HCT116 (cell line): ENCODE results near the gene CORO2B. TPM values are rescaled to one million over a fixed set of nuclear protein-coding genes. Genes with fewer than 3 reads are reported as not detected.

Experiments
- ATAC-seq: fragments of 200-7000 bp; cut with Tn5 transposase; 2 replicates; pipeline ENCODE4 v1.9.1; 2020; ENCODE audit warnings: mild to moderate bottlenecking, moderate library complexity
- BruUV-seq: library from RNA; stranded (reverse); fragments of 400-500 nt; replicated peaks from 2 replicates; lab custom pipeline; 2021; lab: Mats Ljungman, UMichigan
- CTCF ChIA-PET: fragments of 300-600 bp; sonication (Branson Sonifier 250); formaldehyde crosslinking; loops from one replicate; lab custom pipeline; 2021; ENCODE audit warnings: antibody characterized with exemption; lab: Charles Lee
- POLR2A ChIA-PET: fragments of 300-600, 350-600 bp; sonication (Branson Sonifier 250); formaldehyde crosslinking; loops from one replicate; lab custom pipeline; 2021; ENCODE audit warnings: antibody characterized with exemption; lab: Charles Lee
- RAD21 ChIA-PET, 2 experiments: fragments of 300-600 bp; sonication (Branson Sonifier 250); formaldehyde crosslinking; loops; one replicate each; lab custom pipeline; 2023; ENCODE audit warnings: low total read pairs in 2 of 2; ENCODE audit not compliant: uncharacterized antibody in 2 of 2, unreplicated experiment in 2 of 2, low non-redundant PET in 1 of 2; lab: Charles Lee
- DNase-seq: peaks from one replicate; pipeline ENCODE4 v3.0.0-alpha.2; 2010; ENCODE audit warnings: low read depth, low spot score
- H2AFZ ChIP-seq: fragments of 200-600 bp; shearing (Covaris generic), sonication (generic); 2 replicates; pipeline ENCODE4 v1.6.1; 2017; ENCODE audit warnings: low read depth, mixed run types, mixed read lengths, antibody characterized with exemption, low read length; ENCODE audit not compliant: poor library complexity, severe bottlenecking
- H3K27ac ChIP-seq: 2 replicates; pipeline ENCODE4 v1.5.1; 2012; ENCODE audit warnings: low read depth, low read length
- H3K27me3 ChIP-seq: fragments of 200-600 bp; sonication (generic); 2 replicates; pipeline ENCODE4 v1.6.1; 2016; ENCODE audit warnings: mixed run types, low read length, mixed read lengths; ENCODE audit not compliant: insufficient read depth
- H3K36me3 ChIP-seq, 2 experiments: fragments of 200-500 bp in 1 of 2; fragments of 200-600 bp in 1 of 2; sonication (Bioruptor generic) in 1 of 2; sonication (generic) in 1 of 2; 2 replicates each; pipeline versions ENCODE4 v1.5.1 to v1.6.1; 2014 to 2016; ENCODE audit warnings: low read length in 2 of 2, inconsistent platforms in 1 of 2, mixed read lengths in 1 of 2, mixed run types in 1 of 2; ENCODE audit not compliant: insufficient read depth in 2 of 2, control insufficient read depth in 1 of 2
- H3K4me1 ChIP-seq, 2 experiments: fragments of 200-600 bp in 1 of 2; sonication (generic) in 1 of 2; 2 replicates each; pipeline versions ENCODE4 v1.5.1 to v1.6.1; 2012 to 2017; ENCODE audit warnings: low read length in 2 of 2, inconsistent platforms in 1 of 2, mild to moderate bottlenecking in 1 of 2, mixed read lengths in 1 of 2, mixed run types in 1 of 2, moderate library complexity in 1 of 2; ENCODE audit not compliant: insufficient read depth in 2 of 2, control insufficient read depth in 1 of 2
- H3K4me2 ChIP-seq: fragments of 200-600 bp; sonication (generic); 2 replicates; pipeline ENCODE4 v1.6.1; 2017; ENCODE audit warnings: mixed run types, low read length, mixed read lengths
- H3K4me3 ChIP-seq, 2 experiments: fragments of 200-600 bp in 1 of 2; sonication (generic) in 1 of 2; replicated peaks in 1 of 2; 2 replicates each; pipeline ENCODE4 v1.5.1; 2011 to 2016; ENCODE audit warnings: low read length in 2 of 2, control low read depth in 1 of 2, low read depth in 1 of 2, mild to moderate bottlenecking in 1 of 2, mixed read lengths in 1 of 2, mixed run types in 1 of 2
- H3K79me2 ChIP-seq: fragments of 200-600 bp; sonication (generic); 2 replicates; pipeline ENCODE4 v1.6.1; 2017; ENCODE audit warnings: mild to moderate bottlenecking, mixed run types, low read length, moderate library complexity, mixed read lengths; ENCODE audit not compliant: insufficient read depth
- H3K9ac ChIP-seq: fragments of 200-600 bp; sonication (generic); 2 replicates; pipeline ENCODE4 v1.6.1; 2016; ENCODE audit warnings: low read length, mixed read lengths
- H3K9me2 ChIP-seq: fragments of 200-600 bp; sonication (generic), shearing (Covaris generic); 2 replicates; pipeline ENCODE4 v1.6.1; 2017; ENCODE audit warnings: mixed run types, mild to moderate bottlenecking, moderate library complexity; ENCODE audit not compliant: insufficient read depth
- H3K9me3 ChIP-seq, 2 experiments: fragments of 200-500 bp in 1 of 2; fragments of 200-600 bp in 1 of 2; sonication (Bioruptor generic) in 1 of 2; sonication (generic) in 1 of 2; 2 replicates each; pipeline ENCODE4 v1.6.1; 2014 to 2017; ENCODE audit warnings: low read length in 2 of 2, mixed read lengths in 2 of 2, inconsistent platforms in 1 of 2, low read depth in 1 of 2, mild to moderate bottlenecking in 1 of 2, mixed run types in 1 of 2, moderate library complexity in 1 of 2; ENCODE audit not compliant: control insufficient read depth in 1 of 2, insufficient read depth in 1 of 2
- H4K20me1 ChIP-seq: fragments of 200-600 bp; sonication (generic), shearing (Covaris generic); 2 replicates; pipeline ENCODE4 v1.6.1; 2017; ENCODE audit warnings: mixed run types, mild to moderate bottlenecking, moderate library complexity; ENCODE audit not compliant: insufficient read depth
- ATF3 ChIP-seq: IDR thresholded peaks from 2 replicates; pipeline ENCODE4 v1.6.1; 2012
- CBX3 ChIP-seq: IDR thresholded peaks from 2 replicates; pipeline ENCODE4 v1.6.1; 2012; ENCODE audit warnings: low read depth
- CEBPB ChIP-seq: IDR thresholded peaks from 2 replicates; pipeline ENCODE4 v1.6.1; 2012; ENCODE audit warnings: low read depth
- ELF1 ChIP-seq: IDR thresholded peaks from 2 replicates; pipeline ENCODE4 v1.6.1; 2012; ENCODE audit warnings: low read depth, borderline replicate concordance
- EZH2phosphoT487 ChIP-seq: fragments of 200-600 bp; IDR thresholded peaks from 2 replicates; pipeline ENCODE4 v1.6.1; 2018; ENCODE audit warnings: antibody characterized with exemption, borderline replicate concordance
- FOSL1 ChIP-seq: IDR thresholded peaks from 2 replicates; pipeline ENCODE4 v1.6.1; 2012; ENCODE audit warnings: low read depth
- JUND ChIP-seq: IDR thresholded peaks from 2 replicates; pipeline ENCODE4 v1.6.1; 2012
- POLR2A ChIP-seq: IDR thresholded peaks from 2 replicates; pipeline ENCODE4 v1.7.0; 2011; ENCODE audit warnings: borderline replicate concordance; ENCODE audit not compliant: insufficient read depth, insufficient read length; ENCODE audit errors: extremely low read depth
- RAD21 ChIP-seq: IDR thresholded peaks from 2 replicates; pipeline ENCODE4 v1.6.1; 2012; ENCODE audit warnings: low read depth, mild to moderate bottlenecking
- SIN3A ChIP-seq: IDR thresholded peaks from 2 replicates; pipeline ENCODE4 v1.6.1; 2012; ENCODE audit warnings: low read depth
- SP1 ChIP-seq: IDR thresholded peaks from 2 replicates; pipeline ENCODE4 v1.6.1; 2012; ENCODE audit warnings: low read depth
- SRF ChIP-seq: IDR thresholded peaks from 2 replicates; pipeline ENCODE4 v1.6.1; 2012; ENCODE audit warnings: low read depth
- YY1 ChIP-seq: IDR thresholded peaks from 2 replicates; pipeline ENCODE4 v1.6.1; 2011; ENCODE audit warnings: low read length, low read depth, moderate library complexity, mild to moderate bottlenecking; ENCODE audit not compliant: insufficient replicate concordance; ENCODE audit errors: extremely low read depth
- ZBTB33 ChIP-seq: IDR thresholded peaks from 2 replicates; pipeline ENCODE4 v1.6.1; 2011; ENCODE audit warnings: mild to moderate bottlenecking, low read length, moderate library complexity; ENCODE audit not compliant: insufficient replicate concordance; ENCODE audit errors: extremely low read depth
- ZFX ChIP-seq: fragments of 450-650 bp; IDR thresholded peaks from 2 replicates; pipeline ENCODE4 v1.6.1; 2017
- intact Hi-C: fragments of 100-400 bp; cut with micrococcal nuclease; formaldehyde crosslinking; loops from 2 replicates; pipeline ENCODE4 v1.10.0; 2022
- total RNA-seq: library from RNA; stranded (reverse); gene quantifications from one replicate; pipeline ENCODE4 v1.2.1, GENCODE V29; 2021; ENCODE audit not compliant: unreplicated experiment
- TF ChIP-seq, protein P1 (sequence below), 3 experiments: fragments of 200-600 bp in 1 of 3; sonication (generic) in 1 of 3; IDR thresholded peaks in 2 of 3; conservative IDR thresholded peaks in 1 of 3; 2 replicates each; pipeline ENCODE4 v1.5.1; 2012 to 2017; ENCODE audit warnings: low read depth in 2 of 3, low read length in 2 of 3, antibody characterized with exemption in 1 of 3, borderline replicate concordance in 1 of 3, control low read depth in 1 of 3, mild to moderate bottlenecking in 1 of 3, mixed read lengths in 1 of 3, mixed run types in 1 of 3, moderate library complexity in 1 of 3; ENCODE audit not compliant: insufficient read depth in 1 of 3
- TF ChIP-seq, protein P2 (sequence below): IDR thresholded peaks from 2 replicates; pipeline ENCODE4 v1.6.1; 2012; ENCODE audit warnings: low read depth
- TF ChIP-seq, protein P3 (sequence below): IDR thresholded peaks from 2 replicates; pipeline ENCODE4 v1.6.1; 2012

Gene CORO2B
- total RNA-seq, 1 experiment from 2014 or later = 2.8 TPM

GRCh38 chr15:68595260-68595564 is 16.4 kb downstream of the CORO2B start:
- ChIA-PET RAD21 (no interaction called here), CTCF (no interaction called here), POLR2A (no interaction called here)
- Histone ChIP-seq H3K36me3 (no peaks in the 10 kb centered on the region), H3K4me2 (no peak overlapping the region), H3K9ac (no peak overlapping the region), H3K79me2 (no peaks in the 10 kb centered on the region), H4K20me1 (no peaks in the 10 kb centered on the region), H3K9me2 (no peaks in the 10 kb centered on the region), H3K27ac (no peak overlapping the region), H3K9me3 (no peaks in the 10 kb centered on the region), H3K27me3 (no peaks in the 10 kb centered on the region), H2AFZ (no peak overlapping the region), H3K4me3 (no peak overlapping the region), H3K4me1 (no peaks in the 10 kb centered on the region; a peak in 1 of 4 replicates)
- DNase-seq (no peak), ATAC-seq (no peak)
- intact Hi-C loops = no loop called here
- TF ChIP-seq POLR2A (no peak), CEBPB (no peak), ATF3 (no peak), FOSL1 (no peak), ZBTB33 (no peak), CBX3 (no peak), SIN3A (no peak), SRF (no peak), SP1 (no peak), JUND (no peak), RAD21 (no peak), YY1 (no peak), EZH2phosphoT487 (no peak), ZFX (no peak), ELF1 (no peak)
- TF ChIP-seq, protein P1, sequence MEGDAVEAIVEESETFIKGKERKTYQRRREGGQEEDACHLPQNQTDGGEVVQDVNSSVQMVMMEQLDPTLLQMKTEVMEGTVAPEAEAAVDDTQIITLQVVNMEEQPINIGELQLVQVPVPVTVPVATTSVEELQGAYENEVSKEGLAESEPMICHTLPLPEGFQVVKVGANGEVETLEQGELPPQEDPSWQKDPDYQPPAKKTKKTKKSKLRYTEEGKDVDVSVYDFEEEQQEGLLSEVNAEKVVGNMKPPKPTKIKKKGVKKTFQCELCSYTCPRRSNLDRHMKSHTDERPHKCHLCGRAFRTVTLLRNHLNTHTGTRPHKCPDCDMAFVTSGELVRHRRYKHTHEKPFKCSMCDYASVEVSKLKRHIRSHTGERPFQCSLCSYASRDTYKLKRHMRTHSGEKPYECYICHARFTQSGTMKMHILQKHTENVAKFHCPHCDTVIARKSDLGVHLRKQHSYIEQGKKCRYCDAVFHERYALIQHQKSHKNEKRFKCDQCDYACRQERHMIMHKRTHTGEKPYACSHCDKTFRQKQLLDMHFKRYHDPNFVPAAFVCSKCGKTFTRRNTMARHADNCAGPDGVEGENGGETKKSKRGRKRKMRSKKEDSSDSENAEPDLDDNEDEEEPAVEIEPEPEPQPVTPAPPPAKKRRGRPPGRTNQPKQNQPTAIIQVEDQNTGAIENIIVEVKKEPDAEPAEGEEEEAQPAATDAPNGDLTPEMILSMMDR (IDR thresholded peaks at IDR 0.05 in 2 of 3, conservative IDR thresholded peaks at IDR 0.05 in 1 of 3; ENCODE audit: borderline replicate concordance in 1 of 3, insufficient read depth in 1 of 3, low read depth in 2 of 3, low read length in 2 of 3) = no peak
- TF ChIP-seq, protein P2, sequence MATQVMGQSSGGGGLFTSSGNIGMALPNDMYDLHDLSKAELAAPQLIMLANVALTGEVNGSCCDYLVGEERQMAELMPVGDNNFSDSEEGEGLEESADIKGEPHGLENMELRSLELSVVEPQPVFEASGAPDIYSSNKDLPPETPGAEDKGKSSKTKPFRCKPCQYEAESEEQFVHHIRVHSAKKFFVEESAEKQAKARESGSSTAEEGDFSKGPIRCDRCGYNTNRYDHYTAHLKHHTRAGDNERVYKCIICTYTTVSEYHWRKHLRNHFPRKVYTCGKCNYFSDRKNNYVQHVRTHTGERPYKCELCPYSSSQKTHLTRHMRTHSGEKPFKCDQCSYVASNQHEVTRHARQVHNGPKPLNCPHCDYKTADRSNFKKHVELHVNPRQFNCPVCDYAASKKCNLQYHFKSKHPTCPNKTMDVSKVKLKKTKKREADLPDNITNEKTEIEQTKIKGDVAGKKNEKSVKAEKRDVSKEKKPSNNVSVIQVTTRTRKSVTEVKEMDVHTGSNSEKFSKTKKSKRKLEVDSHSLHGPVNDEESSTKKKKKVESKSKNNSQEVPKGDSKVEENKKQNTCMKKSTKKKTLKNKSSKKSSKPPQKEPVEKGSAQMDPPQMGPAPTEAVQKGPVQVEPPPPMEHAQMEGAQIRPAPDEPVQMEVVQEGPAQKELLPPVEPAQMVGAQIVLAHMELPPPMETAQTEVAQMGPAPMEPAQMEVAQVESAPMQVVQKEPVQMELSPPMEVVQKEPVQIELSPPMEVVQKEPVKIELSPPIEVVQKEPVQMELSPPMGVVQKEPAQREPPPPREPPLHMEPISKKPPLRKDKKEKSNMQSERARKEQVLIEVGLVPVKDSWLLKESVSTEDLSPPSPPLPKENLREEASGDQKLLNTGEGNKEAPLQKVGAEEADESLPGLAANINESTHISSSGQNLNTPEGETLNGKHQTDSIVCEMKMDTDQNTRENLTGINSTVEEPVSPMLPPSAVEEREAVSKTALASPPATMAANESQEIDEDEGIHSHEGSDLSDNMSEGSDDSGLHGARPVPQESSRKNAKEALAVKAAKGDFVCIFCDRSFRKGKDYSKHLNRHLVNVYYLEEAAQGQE = no peak
- TF ChIP-seq, protein P3, sequence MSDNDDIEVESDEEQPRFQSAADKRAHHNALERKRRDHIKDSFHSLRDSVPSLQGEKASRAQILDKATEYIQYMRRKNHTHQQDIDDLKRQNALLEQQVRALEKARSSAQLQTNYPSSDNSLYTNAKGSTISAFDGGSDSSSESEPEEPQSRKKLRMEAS = no peak
- BruUV-seq = no TSS peak
